B cell (primary cell): ENCODE data around the gene PDE4C. TPM values are rescaled to one million over a fixed set of nuclear protein-coding genes. Genes with fewer than 3 reads are reported as not detected.

ENCODE experiments used
- ATAC-seq: fragments of 200-7000 bp; cut with Tn5 transposase; one replicate; pipeline ENCODE4 v1.10.0; 2021; ENCODE audit warnings: low read depth, mild to moderate bottlenecking, moderate number of reproducible peaks, moderate library complexity
- CTCF ChIA-PET: fragments of 350-600 bp; sonication (Branson Sonifier 250); formaldehyde crosslinking; loops from one replicate; lab custom pipeline; 2021; ENCODE audit warnings: antibody characterized with exemption, inconsistent platforms; lab: Charles Lee
- POLR2A ChIA-PET: fragments of 350-600 bp; sonication (Branson Sonifier 250); formaldehyde crosslinking; loops from one replicate; lab custom pipeline; 2021; ENCODE audit warnings: antibody characterized with exemption; lab: Charles Lee
- DNase-seq: peaks from one replicate; pipeline ENCODE4 v3.0.0; 2013
- H2AFZ ChIP-seq: 2 replicates; pipeline ENCODE4 v1.6.1; 2012; ENCODE audit warnings: mild to moderate bottlenecking, low read depth, low read length; ENCODE audit not compliant: insufficient read depth, poor library complexity, severe bottlenecking
- H3K27ac ChIP-seq, 2 donors: 1 replicate in 1 of 2; 2 replicates in 1 of 2; pipeline ENCODE4 v1.5.1; 2012 to 2013; ENCODE audit warnings: low read length in 2 of 2, mild to moderate bottlenecking in 2 of 2, moderate library complexity in 1 of 2
- H3K27me3 ChIP-seq, 4 experiments: fragments of 200-600 bp in 1 of 4; sonication (generic) in 1 of 4; replicated peaks in 1 of 4; 1 replicate in 2 of 4; 2 replicates in 2 of 4; pipeline versions ENCODE4 v1.6.1 to v1.7.0; 2013 to 2016; ENCODE audit warnings: low read length in 3 of 4, mild to moderate bottlenecking in 2 of 4, mixed read lengths in 1 of 4, moderate library complexity in 1 of 4; ENCODE audit not compliant: insufficient read depth in 4 of 4, control insufficient read depth in 3 of 4; ENCODE audit errors: control extremely low read depth in 1 of 4
- H3K36me3 ChIP-seq, 2 experiments: replicated peaks in 1 of 2; 1 replicate in 1 of 2; 2 replicates in 1 of 2; pipeline versions ENCODE4 v1.6.1 to v1.7.1; 2013; ENCODE audit warnings: low read length in 1 of 2; ENCODE audit not compliant: insufficient read depth in 2 of 2, control insufficient read depth in 1 of 2; ENCODE audit errors: control extremely low read depth in 1 of 2, extremely low read depth in 1 of 2
- H3K4me1 ChIP-seq, 2 donors: fragments of 200-600 bp in 1 of 2; sonication (generic) in 1 of 2; 1 replicate in 1 of 2; 2 replicates in 1 of 2; pipeline versions ENCODE4 v1.5.1 to v1.6.1; 2013 to 2017; ENCODE audit warnings: low read length in 2 of 2; ENCODE audit not compliant: control insufficient read depth in 2 of 2, insufficient read depth in 2 of 2
- H3K4me2 ChIP-seq: replicated peaks from 2 replicates; pipeline ENCODE3; 2012; ENCODE audit warnings: mild to moderate bottlenecking, low read depth, low read length; ENCODE audit not compliant: poor library complexity, severe bottlenecking
- H3K4me3 ChIP-seq, 5 experiments: fragments of 200-600 bp in 1 of 5; sonication (generic) in 1 of 5; 1 replicate in 3 of 5; 2 replicates in 2 of 5; pipeline versions ENCODE4 v1.5.1 to v1.7.0; 2011 to 2016; ENCODE audit warnings: low read length in 4 of 5, mild to moderate bottlenecking in 4 of 5, low read depth in 2 of 5, control low read depth in 1 of 5, moderate library complexity in 1 of 5; ENCODE audit not compliant: insufficient read depth in 1 of 5; ENCODE audit errors: control extremely low read depth in 1 of 5, extremely low read depth in 1 of 5
- H3K79me2 ChIP-seq: fragments of 200-600 bp; sonication (generic); one replicate; pipeline ENCODE4 v1.6.0; 2016; ENCODE audit warnings: low read length; ENCODE audit not compliant: control insufficient read depth, insufficient read depth
- H3K9ac ChIP-seq: fragments of 200-600 bp; sonication (generic); 2 replicates; pipeline ENCODE4 v1.6.1; 2017; ENCODE audit warnings: mild to moderate bottlenecking, low read length, moderate library complexity
- H3K9me3 ChIP-seq, 3 donors: one replicate each; pipeline versions ENCODE4 v1.6.1 to v1.7.1; 2013; ENCODE audit warnings: low read length in 2 of 3; ENCODE audit not compliant: control insufficient read depth in 2 of 3, insufficient read depth in 1 of 3; ENCODE audit errors: control extremely low read depth in 1 of 3
- H4K20me1 ChIP-seq: 2 replicates; pipeline ENCODE4 v1.6.0; 2012; ENCODE audit warnings: mild to moderate bottlenecking, low read length; ENCODE audit not compliant: insufficient read depth, control insufficient read depth, poor library complexity, severe bottlenecking
- H3K27ac Mint-ChIP-seq: one replicate; pipeline ENCODE4 v1.8.0; 2021; ENCODE audit warnings: mixed read lengths
- H3K27me3 Mint-ChIP-seq: one replicate; pipeline ENCODE4 v1.8.0; 2021; ENCODE audit warnings: mixed read lengths
- H3K4me1 Mint-ChIP-seq: one replicate; pipeline ENCODE4 v1.8.0; 2021; ENCODE audit warnings: mixed read lengths
- H3K4me3 Mint-ChIP-seq: one replicate; pipeline ENCODE4 v1.8.0; 2021; ENCODE audit warnings: mixed read lengths
- H3K9me3 Mint-ChIP-seq: one replicate; pipeline ENCODE4 v1.8.0; 2022; ENCODE audit warnings: mixed read lengths; ENCODE audit not compliant: insufficient read depth
- EZH2 ChIP-seq: IDR thresholded peaks from 2 replicates; pipeline ENCODE4 v1.6.1; 2012; ENCODE audit warnings: borderline replicate concordance, low read depth, mild to moderate bottlenecking, moderate library complexity, low read length; ENCODE audit not compliant: insufficient read depth, poor library complexity, severe bottlenecking
- WGBS: methylation state at CpG from one replicate; pipeline ENCODE4 v1.1.5; 2013; ENCODE audit warnings: missing lambda C conversion rate; ENCODE audit not compliant: insufficient coverage; 5-methylcytosine and 5-hydroxymethylcytosine counted together
- intact Hi-C: fragments of 100-400 bp; cut with micrococcal nuclease; formaldehyde crosslinking; loops from one replicate; pipeline ENCODE4 v1.10.0; 2022
- polyA plus RNA-seq: library from polyadenylated mRNA; depleted of rRNA; stranded (reverse); fragments of >200 nt; gene quantifications from 2 replicates; pipeline ENCODE4 v1.2.3, GENCODE V29; 2012
- total RNA-seq, 2 donors: library from RNA; stranded (reverse); fragments of 120-200 nt in 1 of 2; gene quantifications; 1 replicate in 1 of 2; 2 replicates in 1 of 2; pipeline versions ENCODE4 v1.2.3 to v1.2.4, GENCODE V29; 2013 to 2022
- TF ChIP-seq, protein P1 (sequence below): fragments of 200-600 bp; IDR thresholded peaks from one replicate; pipeline ENCODE4 v1.8.0; 2022; ENCODE audit warnings: antibody characterized with exemption, mild to moderate bottlenecking

The PDE4C gene
- total and polyA plus RNA-seq, 2 donors (not counting 1 experiment from before 2014, with no cell fraction given): not detected

DNA sequence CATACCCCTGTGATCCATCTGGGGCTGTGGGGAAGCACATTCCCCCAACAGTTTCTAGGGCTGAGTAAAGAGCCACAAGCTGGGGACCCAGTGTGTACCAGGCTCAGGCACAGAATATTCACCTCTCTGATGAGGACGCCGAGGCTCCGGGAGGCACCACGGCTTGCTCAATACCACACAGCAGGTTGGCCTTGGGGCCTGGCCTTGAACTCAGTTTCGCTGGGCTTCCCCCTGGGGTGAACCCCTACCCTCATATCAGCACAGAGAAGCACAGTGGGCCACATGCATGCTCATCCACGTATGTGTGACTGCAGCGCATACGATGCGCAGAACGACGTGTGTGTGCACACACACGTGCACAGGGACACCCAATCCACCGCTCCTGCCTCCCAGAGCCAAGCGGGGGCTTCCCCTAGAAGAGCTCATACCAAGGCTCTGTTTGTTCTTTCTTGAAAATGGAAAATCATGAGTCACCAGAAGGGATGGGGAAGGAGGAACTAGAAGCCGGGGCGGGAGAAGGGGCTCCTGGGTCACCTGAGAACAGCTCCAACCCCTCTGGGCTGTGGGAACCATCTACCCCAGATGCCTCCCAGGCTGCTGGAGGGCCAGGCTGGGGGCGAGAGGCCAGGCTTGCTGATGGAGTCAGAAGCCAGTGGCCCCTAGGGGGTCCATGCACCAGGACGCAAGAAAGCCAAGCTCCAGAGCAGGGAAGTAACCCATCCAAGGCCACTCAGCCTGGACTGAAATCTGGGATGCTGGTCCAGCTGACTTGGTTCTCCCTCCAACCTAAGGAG is 4.9 kb upstream of the PDE4C start:
- Histone ChIP-seq H3K36me3 (no peaks in the 10 kb centered on the region), H4K20me1 (peaks cover 3% of the 10 kb centered on the region), H3K4me3 (no peak overlapping the region), H3K9me3 (peaks cover 0 to 25% (median 6%) of the 10 kb centered on the region in 3 donors), H3K9ac (no peak overlapping the region), H3K27me3 (peaks cover 0 to 83% (median 42%) of the 10 kb centered on the region in 4 experiments), H3K27ac (no peak overlapping the region), H2AFZ (no peak overlapping the region), H3K4me1 (peaks cover 26 to 36% of the 10 kb centered on the region in 2 donors), H3K79me2 (no peaks in the 10 kb centered on the region), H3K4me2 (peak overlapping the region; percentile 44)
- Mint-ChIP-seq H3K27ac (no peak overlapping the region), H3K27me3 (peaks cover 73% of the 10 kb centered on the region), H3K4me1 (peaks cover 32% of the 10 kb centered on the region), H3K9me3 (no peaks in the 10 kb centered on the region), H3K4me3 (no peak overlapping the region)
- no peak for ATAC-seq
- 44% methylated on average over 17 of the region's 18 CpGs for WGBS
- TF ChIP-seq, protein P1, sequence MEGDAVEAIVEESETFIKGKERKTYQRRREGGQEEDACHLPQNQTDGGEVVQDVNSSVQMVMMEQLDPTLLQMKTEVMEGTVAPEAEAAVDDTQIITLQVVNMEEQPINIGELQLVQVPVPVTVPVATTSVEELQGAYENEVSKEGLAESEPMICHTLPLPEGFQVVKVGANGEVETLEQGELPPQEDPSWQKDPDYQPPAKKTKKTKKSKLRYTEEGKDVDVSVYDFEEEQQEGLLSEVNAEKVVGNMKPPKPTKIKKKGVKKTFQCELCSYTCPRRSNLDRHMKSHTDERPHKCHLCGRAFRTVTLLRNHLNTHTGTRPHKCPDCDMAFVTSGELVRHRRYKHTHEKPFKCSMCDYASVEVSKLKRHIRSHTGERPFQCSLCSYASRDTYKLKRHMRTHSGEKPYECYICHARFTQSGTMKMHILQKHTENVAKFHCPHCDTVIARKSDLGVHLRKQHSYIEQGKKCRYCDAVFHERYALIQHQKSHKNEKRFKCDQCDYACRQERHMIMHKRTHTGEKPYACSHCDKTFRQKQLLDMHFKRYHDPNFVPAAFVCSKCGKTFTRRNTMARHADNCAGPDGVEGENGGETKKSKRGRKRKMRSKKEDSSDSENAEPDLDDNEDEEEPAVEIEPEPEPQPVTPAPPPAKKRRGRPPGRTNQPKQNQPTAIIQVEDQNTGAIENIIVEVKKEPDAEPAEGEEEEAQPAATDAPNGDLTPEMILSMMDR: no peak
- TF ChIP-seq EZH2: no peak
- POLR2A ChIA-PET: no interaction called here
- intact Hi-C loops: no loop called here
- CTCF ChIA-PET: interaction anchor here (0.6 to 2.1 kb wide), 4 partner anchors 10 to 184 kb away, joined by 3 to 6 read pairs (median 5); no protein-coding TSS in a partner anchor
- no peak for DNase-seq

DNA sequence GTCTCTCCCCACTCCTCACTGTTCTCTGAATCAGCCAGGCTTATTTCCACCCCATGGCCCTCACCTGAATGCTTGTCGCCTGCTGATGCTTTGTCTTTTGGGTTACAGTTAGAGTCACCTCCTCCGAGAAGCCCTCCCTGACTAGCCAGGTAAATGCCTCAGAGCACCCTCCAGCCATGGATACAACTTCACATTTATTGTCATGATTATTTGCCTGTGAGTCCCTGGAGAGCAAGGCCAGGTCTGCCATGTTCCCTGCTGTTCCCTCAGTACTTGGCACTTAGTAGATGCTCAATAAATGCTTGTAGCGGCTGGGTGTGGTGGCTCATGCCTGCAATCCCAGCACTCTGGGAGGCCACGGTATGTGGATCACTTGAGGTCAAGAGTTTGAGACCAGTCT is 3.7 kb upstream of the PDE4C start:
- CTCF ChIA-PET: interaction anchor here (0.7 to 2.1 kb wide), 2 partner anchors 8 to 11 kb away, joined by 4 to 6 read pairs; no protein-coding TSS in a partner anchor
- peaks cover 0 to 88% (median 46%) of the 10 kb centered on the region in 4 experiments for H3K27me3 ChIP-seq
- H3K4me3 Mint-ChIP-seq: no peak overlapping the region
- no peak overlapping the region for H3K27ac ChIP-seq
- no peak for DNase-seq
- no peaks in the 10 kb centered on the region for H3K9me3 Mint-ChIP-seq
- H3K4me1 Mint-ChIP-seq: peaks cover 41% of the 10 kb centered on the region
- peak overlapping the region; percentile 12 for H3K27ac Mint-ChIP-seq
- H3K4me2 ChIP-seq: no peak overlapping the region
- H3K4me1 ChIP-seq: peaks cover 38 to 48% of the 10 kb centered on the region in 2 donors
- POLR2A ChIA-PET: no interaction called here
- H4K20me1 ChIP-seq: peaks cover 3% of the 10 kb centered on the region
- 76% methylated on average over 4 of the region's 4 CpGs for WGBS
- H3K27me3 Mint-ChIP-seq: peaks cover 70% of the 10 kb centered on the region
- no peak for ATAC-seq
- TF ChIP-seq, protein P1: no peak
- no peak for TF ChIP-seq EZH2
- no peaks in the 10 kb centered on the region for H3K79me2 ChIP-seq
- H3K4me3 ChIP-seq: no peak overlapping the region
- intact Hi-C loops: no loop called here
- H3K9me3 ChIP-seq: peaks cover 0 to 36% (median 6%) of the 10 kb centered on the region in 3 donors
- H3K9ac ChIP-seq: no peak overlapping the region
- no peak overlapping the region for H2AFZ ChIP-seq
- no peaks in the 10 kb centered on the region for H3K36me3 ChIP-seq
